ENCODE measurements around the gene LRRC2. TPM values are rescaled to one million over a fixed set of nuclear protein-coding genes. Genes with fewer than 3 reads are reported as not detected.
"Not testable (repeated sequence)": the region's sequence is repeated elsewhere in the genome, so short reads cannot be mapped to it uniquely, and the experiment has no call there.

LRRC2 gene
- total RNA-seq, 1 donor from 2014 or later = 0.31 TPM

- no peak for DNase-seq (ENCODE audit: extremely low spot score, unreplicated experiment)
- Mint-ChIP-seq H3K36me3 (no peaks in the 10 kb centered on the region), H3K27ac (no peak overlapping the region), H3K4me1 (ENCODE audit: unreplicated experiment) (no peaks in the 10 kb centered on the region), H3K9me3 (no peaks in the 10 kb centered on the region), H3K4me3 (no peak overlapping the region), H3K27me3 (peaks cover 11% of the 10 kb centered on the region)
- TF ChIP-seq CTCF (conservative IDR thresholded peaks at IDR 0.05) = no peak
These were observed 16.1 kb downstream of the LRRC2 start for GRCh38 chr3:46549989-46550388.

- Mint-ChIP-seq H3K27ac (no peak overlapping the region), H3K4me3 (no peak overlapping the region), H3K4me1 (ENCODE audit: unreplicated experiment) (no peaks in the 10 kb centered on the region), H3K36me3 (no peaks in the 10 kb centered on the region), H3K27me3 (peaks cover 11% of the 10 kb centered on the region), H3K9me3 (no peaks in the 10 kb centered on the region)
- no peak for TF ChIP-seq CTCF (conservative IDR thresholded peaks at IDR 0.05)
- DNase-seq (ENCODE audit: extremely low spot score, unreplicated experiment) = no peak
These were observed 16.6 kb downstream of the LRRC2 start for GRCh38 chr3:46549408-46549904.

- not testable (repeated sequence) for DNase-seq (ENCODE audit: extremely low spot score, unreplicated experiment); H3K36me3 Mint-ChIP-seq; H3K9me3 Mint-ChIP-seq; H3K4me3 Mint-ChIP-seq; H3K27ac Mint-ChIP-seq; H3K4me1 Mint-ChIP-seq (ENCODE audit: unreplicated experiment)
- peaks cover 11% of the 10 kb centered on the region for H3K27me3 Mint-ChIP-seq
These were observed 17.5 kb downstream of the LRRC2 start for GRCh38 chr3:46548611-46549010.

GRCh38 chr3:46546896-46547440, 19.1 kb downstream of the LRRC2 start:
- Mint-ChIP-seq H3K27ac (no peak overlapping the region), H3K4me1 (ENCODE audit: unreplicated experiment) (no peaks in the 10 kb centered on the region), H3K4me3 (no peak overlapping the region), H3K36me3 (no peaks in the 10 kb centered on the region), H3K9me3 (no peaks in the 10 kb centered on the region), H3K27me3 (peaks cover 11% of the 10 kb centered on the region)
- no peak for TF ChIP-seq CTCF (conservative IDR thresholded peaks at IDR 0.05)
- no peak for DNase-seq (ENCODE audit: extremely low spot score, unreplicated experiment)

GRCh38 chr3:46545818-46546630, 20.1 kb downstream of the LRRC2 start:
- DNase-seq (ENCODE audit: extremely low spot score, unreplicated experiment) = no peak
- H3K4me1 Mint-ChIP-seq (ENCODE audit: unreplicated experiment) = no peaks in the 10 kb centered on the region
- no peaks in the 10 kb centered on the region for H3K9me3 Mint-ChIP-seq
- no peak for TF ChIP-seq CTCF (conservative IDR thresholded peaks at IDR 0.05)
- no peak overlapping the region for H3K4me3 Mint-ChIP-seq
- peaks cover 11% of the 10 kb centered on the region for H3K27me3 Mint-ChIP-seq
- no peaks in the 10 kb centered on the region for H3K36me3 Mint-ChIP-seq
- H3K27ac Mint-ChIP-seq = no peak overlapping the region

- H3K36me3 Mint-ChIP-seq = no peaks in the 10 kb centered on the region
- no peak overlapping the region for H3K27ac Mint-ChIP-seq
- no peak for DNase-seq (ENCODE audit: extremely low spot score, unreplicated experiment)
- H3K9me3 Mint-ChIP-seq = no peaks in the 10 kb centered on the region
- TF ChIP-seq CTCF (conservative IDR thresholded peaks at IDR 0.05) = no peak
- peaks cover 8% of the 10 kb centered on the region for H3K27me3 Mint-ChIP-seq
- H3K4me3 Mint-ChIP-seq = no peak overlapping the region
- no peaks in the 10 kb centered on the region for H3K4me1 Mint-ChIP-seq (ENCODE audit: unreplicated experiment)
These were observed 21.2 kb downstream of the LRRC2 start for GRCh38 chr3:46544771-46545503.
